ENCODE measurements around the gene GABBR2.
"Not testable (repeated sequence)": the region's sequence is repeated elsewhere in the genome, so short reads cannot be mapped to it uniquely, and the experiment has no call there.

Gene GABBR2

DNA sequence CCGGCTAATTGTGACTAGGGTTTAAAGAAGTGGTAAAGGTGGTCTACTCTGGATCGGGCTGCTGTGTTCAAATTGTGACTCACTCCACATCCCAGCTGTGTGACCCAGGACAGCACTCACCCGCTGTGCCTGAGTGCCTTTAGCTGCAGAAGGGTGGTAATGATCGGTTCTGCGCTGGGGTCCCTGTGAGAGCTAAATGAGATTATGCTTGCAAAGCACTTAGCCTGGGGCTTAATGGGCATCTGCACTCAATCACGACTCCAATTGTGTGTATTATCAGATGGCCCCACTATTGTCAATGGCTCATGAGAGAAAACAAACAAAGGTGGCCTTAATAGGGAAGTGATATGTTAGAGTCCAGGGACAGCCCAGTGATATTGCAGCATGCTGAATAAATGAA is 428.2 kb downstream of the GABBR2 start:
- TF ChIP-seq, protein P1, sequence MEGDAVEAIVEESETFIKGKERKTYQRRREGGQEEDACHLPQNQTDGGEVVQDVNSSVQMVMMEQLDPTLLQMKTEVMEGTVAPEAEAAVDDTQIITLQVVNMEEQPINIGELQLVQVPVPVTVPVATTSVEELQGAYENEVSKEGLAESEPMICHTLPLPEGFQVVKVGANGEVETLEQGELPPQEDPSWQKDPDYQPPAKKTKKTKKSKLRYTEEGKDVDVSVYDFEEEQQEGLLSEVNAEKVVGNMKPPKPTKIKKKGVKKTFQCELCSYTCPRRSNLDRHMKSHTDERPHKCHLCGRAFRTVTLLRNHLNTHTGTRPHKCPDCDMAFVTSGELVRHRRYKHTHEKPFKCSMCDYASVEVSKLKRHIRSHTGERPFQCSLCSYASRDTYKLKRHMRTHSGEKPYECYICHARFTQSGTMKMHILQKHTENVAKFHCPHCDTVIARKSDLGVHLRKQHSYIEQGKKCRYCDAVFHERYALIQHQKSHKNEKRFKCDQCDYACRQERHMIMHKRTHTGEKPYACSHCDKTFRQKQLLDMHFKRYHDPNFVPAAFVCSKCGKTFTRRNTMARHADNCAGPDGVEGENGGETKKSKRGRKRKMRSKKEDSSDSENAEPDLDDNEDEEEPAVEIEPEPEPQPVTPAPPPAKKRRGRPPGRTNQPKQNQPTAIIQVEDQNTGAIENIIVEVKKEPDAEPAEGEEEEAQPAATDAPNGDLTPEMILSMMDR (IDR thresholded peaks at IDR 0.05; ENCODE audit: low read depth, low read length), result no peak
- no peak overlapping the region for H3K4me3 ChIP-seq (ENCODE audit: low read depth, low read length)

DNA sequence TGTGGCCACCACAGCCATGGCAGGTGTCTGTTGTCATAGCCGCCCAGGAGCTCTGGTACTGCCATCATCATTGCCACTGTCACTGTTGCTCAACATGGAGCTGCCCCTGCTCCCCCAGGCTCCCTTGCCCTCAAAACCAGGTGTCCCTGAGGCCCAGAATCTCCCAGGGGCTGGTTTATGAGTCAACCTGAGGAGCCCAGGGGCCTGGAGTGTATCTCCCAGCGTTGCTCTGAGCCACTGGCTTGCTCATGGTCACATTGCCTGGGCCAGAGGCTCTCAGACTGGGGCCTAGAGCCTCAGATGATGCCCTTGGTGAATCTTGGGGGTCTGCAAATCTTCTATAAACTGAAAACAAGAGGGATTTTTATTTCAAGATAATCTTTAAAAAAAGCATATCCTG is 428.6 kb downstream of the GABBR2 start:
- H3K4me3 ChIP-seq (ENCODE audit: low read depth, low read length), result no peak overlapping the region
- TF ChIP-seq, protein P1 (IDR thresholded peaks at IDR 0.05; ENCODE audit: low read depth, low read length), result no peak

DNA sequence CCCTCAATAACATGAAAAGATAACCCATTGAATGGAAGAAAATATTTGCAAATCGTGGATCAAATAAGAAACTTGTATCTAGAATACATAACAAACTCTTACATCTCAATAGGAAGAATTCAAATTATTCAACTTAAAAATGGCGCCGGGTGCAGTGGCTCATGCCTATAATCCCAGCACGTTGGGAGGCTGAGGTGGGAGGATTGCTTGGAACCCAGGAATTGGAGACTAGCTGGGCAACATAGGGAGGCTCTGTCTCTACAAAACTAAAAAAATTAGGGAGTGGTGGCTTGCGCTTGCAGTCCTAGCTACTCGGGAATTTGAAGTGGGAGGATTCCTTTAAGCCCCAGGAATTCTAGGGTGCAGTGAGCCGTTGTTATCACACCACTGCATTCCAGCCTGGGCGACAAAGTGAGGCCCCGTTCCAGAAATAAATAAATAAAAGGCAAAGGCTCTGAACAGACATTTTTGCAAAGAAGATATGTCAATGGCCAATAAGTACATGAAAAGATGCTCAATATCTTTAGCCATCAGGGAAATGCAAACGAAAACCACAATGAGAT is 431.7 kb downstream of the GABBR2 start:
- TF ChIP-seq, protein P1 (IDR thresholded peaks at IDR 0.05; ENCODE audit: low read depth, low read length), result no peak

DNA sequence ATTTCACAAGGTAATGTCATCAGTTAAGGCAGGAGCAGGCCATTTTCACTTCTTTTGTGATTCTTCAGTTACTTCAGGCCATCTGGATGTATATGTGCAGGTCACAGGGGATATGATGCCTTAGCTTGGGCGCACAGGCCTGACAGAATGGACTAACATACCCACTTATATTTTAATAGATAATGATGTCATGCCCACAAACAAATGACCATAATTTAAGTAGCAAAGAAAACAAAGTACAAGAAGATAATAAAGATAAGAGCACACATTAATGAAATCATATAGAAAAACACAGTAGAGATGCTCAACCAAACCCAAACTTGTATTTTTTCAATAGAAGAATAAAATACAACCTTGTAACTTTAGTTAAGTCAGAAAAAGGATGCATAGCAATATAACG is 433.6 kb downstream of the GABBR2 start:
- TF ChIP-seq, protein P1 (IDR thresholded peaks at IDR 0.05; ENCODE audit: low read depth, low read length), result no peak
- H3K4me3 ChIP-seq (ENCODE audit: low read depth, low read length), result no peak overlapping the region

More for the DNA sequence above, 431.7 kb downstream of the GABBR2 start:
- no peak overlapping the region for H3K4me3 ChIP-seq (ENCODE audit: low read depth, low read length)

DNA sequence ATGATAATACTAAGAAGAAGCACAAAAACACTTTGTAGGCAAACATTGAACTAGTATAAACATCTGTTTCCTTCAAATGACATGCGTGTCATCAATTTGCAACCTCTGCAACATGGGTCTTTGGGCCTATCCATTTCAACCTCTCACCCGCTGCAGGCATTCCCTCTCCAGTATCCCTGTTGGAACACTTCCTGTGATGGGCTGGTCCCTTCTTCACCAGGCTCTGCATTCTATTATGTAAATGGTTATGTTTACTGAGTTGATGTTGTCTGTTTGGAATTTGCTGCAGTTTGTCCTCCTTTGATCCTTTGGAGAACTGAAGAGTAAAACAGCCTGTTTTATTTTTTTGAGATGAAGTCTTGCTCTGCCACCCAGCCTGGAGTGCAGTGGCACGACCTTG is 436.7 kb downstream of the GABBR2 start:
- H3K4me3 ChIP-seq (ENCODE audit: low read depth, low read length), result no peak overlapping the region
- TF ChIP-seq, protein P1 (IDR thresholded peaks at IDR 0.05; ENCODE audit: low read depth, low read length), result no peak

DNA sequence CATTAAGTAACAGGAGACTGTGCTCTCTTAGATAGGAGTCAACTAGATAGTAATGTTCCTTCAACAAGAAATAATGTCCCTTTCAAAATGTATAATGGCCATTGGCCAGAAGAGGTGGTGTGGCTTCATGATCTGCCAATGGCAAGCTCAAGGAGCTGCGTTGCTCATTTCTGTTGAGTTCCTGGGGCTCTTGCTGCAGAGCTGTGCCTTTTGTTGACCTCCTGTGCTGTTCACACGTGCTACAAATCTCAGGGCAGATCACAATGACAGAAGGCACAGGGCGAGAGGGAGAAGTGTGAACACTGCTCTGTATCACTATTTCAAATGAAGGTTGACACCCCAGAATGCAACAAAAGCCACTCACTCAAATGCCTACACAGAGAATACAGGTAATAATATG is 437.3 kb downstream of the GABBR2 start:
- TF ChIP-seq, protein P1 (IDR thresholded peaks at IDR 0.05; ENCODE audit: low read depth, low read length), result no peak
- H3K4me3 ChIP-seq (ENCODE audit: low read depth, low read length), result no peak overlapping the region

DNA sequence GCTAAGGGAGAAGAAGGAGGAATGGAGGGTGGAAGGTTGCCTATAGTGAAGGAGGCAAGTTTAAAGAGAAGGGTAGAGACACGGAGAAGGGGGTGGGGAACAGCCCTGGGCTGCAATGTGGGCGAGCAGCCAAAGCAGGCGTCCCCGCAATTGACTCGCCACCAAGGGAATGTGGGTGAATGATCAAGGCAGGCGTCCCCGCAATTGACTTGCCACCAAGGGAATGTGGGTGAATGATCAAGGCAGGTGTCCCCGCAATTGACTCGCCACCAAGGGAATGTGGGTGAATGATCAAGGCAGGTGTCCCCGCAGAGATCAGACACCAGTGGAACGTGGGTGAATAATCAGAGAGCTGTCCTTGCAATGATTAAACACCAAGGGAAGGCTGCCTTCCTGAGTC is 438.5 kb downstream of the GABBR2 start:
- H3K4me3 ChIP-seq (ENCODE audit: low read depth, low read length), result not testable (repeated sequence)

DNA sequence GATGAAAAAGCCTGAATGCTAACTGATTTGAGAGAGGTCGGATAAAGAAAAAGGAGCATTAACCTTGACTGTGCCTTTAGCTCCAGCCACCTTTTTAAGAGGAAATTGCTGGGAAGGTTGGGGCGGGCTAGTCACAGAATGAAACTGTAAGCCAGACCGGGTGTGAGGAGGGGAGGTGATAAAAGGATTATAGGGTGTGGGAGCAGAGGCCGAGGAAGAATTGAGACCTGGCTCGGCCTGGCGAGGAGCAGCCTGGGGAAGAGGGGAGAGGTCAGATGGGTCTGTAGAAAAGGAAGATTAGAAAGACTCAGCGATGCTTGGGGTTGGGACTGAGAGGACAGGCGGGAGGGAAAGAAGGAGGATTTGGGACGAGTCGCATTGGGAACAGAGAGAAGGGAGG is 439.1 kb downstream of the GABBR2 start:
- not testable (repeated sequence) for H3K4me3 ChIP-seq (ENCODE audit: low read depth, low read length)

DNA sequence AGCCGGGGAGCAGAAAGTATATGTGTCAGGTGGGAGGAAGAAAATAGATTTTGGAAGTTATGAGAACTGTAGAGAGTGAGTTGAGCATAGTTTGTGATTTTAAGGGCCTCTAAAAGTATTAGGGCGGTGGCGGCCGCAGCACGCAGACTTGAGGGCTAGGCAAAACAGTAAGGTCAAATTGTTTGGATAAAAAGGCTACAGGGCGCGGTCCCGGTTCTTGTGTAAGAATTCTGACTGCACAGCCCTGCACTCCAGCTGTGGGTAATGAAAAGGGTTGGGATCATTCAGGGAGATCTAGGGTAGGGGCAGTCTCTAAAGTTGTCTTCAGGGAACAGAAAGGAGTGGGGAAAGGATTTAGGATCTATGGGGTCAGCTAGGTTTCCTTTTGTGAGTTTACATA is 441.2 kb downstream of the GABBR2 start:
- H3K4me3 ChIP-seq (ENCODE audit: low read depth, low read length), result not testable (repeated sequence)
